GM21723 (cell line): ENCODE measurements around the gene PNPLA2.

ENCODE experiments used
- ATAC-seq: cut with Tn5 transposase; IDR thresholded peaks from one replicate; pipeline ENCODE4 v1.9.1; 2021; ENCODE audit warnings: mild to moderate bottlenecking, moderate library complexity; ENCODE audit not compliant: unreplicated experiment

The PNPLA2 gene

GRCh38 chr11:786235-787083 lies 32.3 kb upstream of the PNPLA2 start:
- no peak for ATAC-seq

- ATAC-seq, result no peak
These were observed 31.5 kb upstream of the PNPLA2 start for GRCh38 chr11:787084-787675.

- no peak for ATAC-seq
These were observed 30.6 kb upstream of the PNPLA2 start for GRCh38 chr11:788009-788640.

- no peak for ATAC-seq
These were observed 29.5 kb upstream of the PNPLA2 start for GRCh38 chr11:788953-789940.

- ATAC-seq, result no peak
These were observed 28.8 kb upstream of the PNPLA2 start, which contains the start of gene CEND1 for GRCh38 chr11:789943-790342. TSS of gene CEND1 (minus strand) at chr11:790090. CDS start at chr11:788576, 1,514 bp downstream.

GRCh38 chr11:790721-791564 lies 27.8 kb upstream of the PNPLA2 start:
- no peak for ATAC-seq

- ATAC-seq, result no peak
These were observed 26.8 kb upstream of the PNPLA2 start for GRCh38 chr11:791658-792534.

GRCh38 chr11:792535-792821 lies 26.2 kb upstream of the PNPLA2 start:
- no peak for ATAC-seq

GRCh38 chr11:792873-793272 lies 25.8 kb upstream of the PNPLA2 start:
- ATAC-seq, result no peak

- no peak for ATAC-seq
These were observed 25.2 kb upstream of the PNPLA2 start for GRCh38 chr11:793556-793955.

- no peak for ATAC-seq
These were observed 24.5 kb upstream of the PNPLA2 start for GRCh38 chr11:794013-794765.

- ATAC-seq, result no peak
These were observed 23.7 kb upstream of the PNPLA2 start for GRCh38 chr11:794766-795633.

- no peak for ATAC-seq
These were observed 22.8 kb upstream of the PNPLA2 start for GRCh38 chr11:795634-796564.

- no peak for ATAC-seq
These were observed 22.0 kb upstream of the PNPLA2 start for GRCh38 chr11:796565-797295.

- ATAC-seq, result peak; percentile 45
These were observed 21.2 kb upstream of the PNPLA2 start for GRCh38 chr11:797296-798092.
